Activated naive CD8-positive, alpha-beta T cell treated with anti-CD3 and anti-CD28 coated beads, Interleukin-2, amount 50 U/mL, for 16 hours (primary cell): ENCODE data around the gene SRBD1.
"Not testable (repeated sequence)": the region's sequence is repeated elsewhere in the genome, so short reads cannot be mapped to it uniquely, and the experiment has no call there.

Source experiments
- DNase-seq: peaks from one replicate; pipeline ENCODE4 v3.0.0-alpha.2; 2020; ENCODE audit warnings: low read depth, low spot score

SRBD1 gene

DNA sequence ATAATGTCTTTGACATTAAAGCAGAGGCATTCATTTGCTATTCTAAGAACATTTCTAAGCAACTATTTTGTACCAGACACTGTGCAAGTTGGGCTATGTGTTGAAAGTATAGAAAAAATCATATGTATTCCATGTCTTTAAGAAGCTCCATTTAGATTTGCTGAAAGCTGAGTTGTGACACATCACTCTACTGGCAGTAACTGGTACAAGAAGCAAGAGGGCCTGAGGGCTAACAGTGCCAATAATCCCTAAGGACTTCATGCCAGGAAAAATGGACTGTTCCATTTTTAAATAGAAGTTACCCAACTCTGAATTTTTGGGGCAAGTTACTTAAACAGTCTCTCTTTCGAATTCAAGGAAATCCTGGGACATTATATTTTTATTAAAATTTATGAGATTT is 178.7 kb downstream of the SRBD1 start:
- no peak for DNase-seq

DNA sequence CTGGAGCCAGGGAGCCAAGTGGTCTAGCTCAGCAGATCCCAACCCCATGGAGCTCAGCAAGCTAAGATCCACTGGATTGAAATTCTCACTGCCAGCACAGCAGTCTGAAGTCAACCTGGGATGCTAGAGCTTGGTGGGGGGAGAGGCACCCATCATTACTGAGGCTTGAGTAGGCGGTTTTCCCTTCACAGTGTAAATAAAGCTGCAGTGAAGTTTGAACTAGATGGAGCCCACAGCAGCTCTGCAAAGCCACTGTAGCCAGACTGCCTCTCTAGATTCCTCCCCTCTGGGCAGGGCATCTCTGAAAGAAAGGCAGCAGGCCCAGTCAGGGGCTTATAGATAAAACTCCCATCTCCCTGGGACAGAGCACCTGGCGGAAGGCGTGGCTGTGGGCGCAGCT is 185.0 kb downstream of the SRBD1 start:
- not testable (repeated sequence) for DNase-seq

GRCh38 chr2:45422921-45423320 is 188.1 kb downstream of the SRBD1 start:
- DNase-seq: no peak

GRCh38 chr2:45418532-45418931 is 192.5 kb downstream of the SRBD1 start:
- DNase-seq: no peak

DNA sequence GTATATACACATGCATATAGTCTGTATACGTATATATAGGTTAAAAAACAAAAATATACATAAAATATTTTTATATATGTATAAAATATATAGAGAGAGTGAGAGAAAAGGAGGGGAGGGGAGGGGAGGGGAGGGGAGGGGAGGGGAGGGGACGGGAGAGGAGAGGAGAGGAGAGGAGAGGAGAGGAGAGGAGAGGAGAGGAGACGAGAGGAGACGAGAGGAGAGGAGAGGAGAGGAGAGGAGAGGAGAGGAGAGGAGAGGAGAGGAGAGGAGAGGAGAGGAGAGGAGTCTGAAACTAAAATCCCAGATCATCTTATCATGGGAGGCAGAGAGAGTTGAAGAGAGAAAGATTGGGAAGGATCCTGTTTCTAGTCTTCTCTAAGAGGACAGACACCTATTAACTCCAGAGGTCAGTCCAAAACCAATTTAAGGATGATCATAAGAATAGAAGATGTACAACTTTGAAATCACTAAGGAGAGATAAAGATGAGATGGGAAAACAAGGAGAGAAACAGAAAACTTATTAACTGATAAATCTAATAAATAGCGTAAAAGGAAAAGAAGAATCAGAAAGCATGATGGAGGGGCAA is 195.4 kb downstream of the SRBD1 start:
- DNase-seq: no peak

DNA sequence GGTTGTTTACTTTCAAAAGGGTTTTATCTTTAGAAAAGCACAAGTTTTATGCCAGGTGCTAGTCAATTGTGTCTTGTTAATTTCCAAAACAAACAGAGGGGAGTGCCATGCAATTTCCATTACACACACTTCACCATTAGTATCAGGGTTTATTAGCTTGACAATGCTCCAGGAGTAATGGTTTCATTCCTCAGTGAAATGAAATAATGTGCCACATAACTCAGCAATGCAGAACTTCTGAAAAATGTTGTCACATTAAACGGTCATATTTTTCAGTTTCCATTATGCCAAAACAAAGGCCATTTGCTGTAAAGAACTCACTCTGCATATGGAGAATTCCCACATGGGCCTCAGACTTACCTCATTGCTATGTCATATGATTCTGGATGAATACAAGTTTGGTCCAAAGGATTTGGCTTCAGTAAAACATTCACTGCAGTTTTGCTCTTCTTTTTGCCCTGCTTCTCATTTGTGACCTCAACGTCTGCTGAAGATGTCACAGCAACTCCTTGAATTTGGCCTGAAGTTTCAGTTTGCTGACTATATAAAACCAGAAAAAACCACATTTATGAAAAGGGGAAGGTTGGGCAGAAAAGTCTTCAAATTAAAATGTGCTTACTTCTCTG is 198.2 kb downstream of the SRBD1 start:
- DNase-seq: no peak

DNA sequence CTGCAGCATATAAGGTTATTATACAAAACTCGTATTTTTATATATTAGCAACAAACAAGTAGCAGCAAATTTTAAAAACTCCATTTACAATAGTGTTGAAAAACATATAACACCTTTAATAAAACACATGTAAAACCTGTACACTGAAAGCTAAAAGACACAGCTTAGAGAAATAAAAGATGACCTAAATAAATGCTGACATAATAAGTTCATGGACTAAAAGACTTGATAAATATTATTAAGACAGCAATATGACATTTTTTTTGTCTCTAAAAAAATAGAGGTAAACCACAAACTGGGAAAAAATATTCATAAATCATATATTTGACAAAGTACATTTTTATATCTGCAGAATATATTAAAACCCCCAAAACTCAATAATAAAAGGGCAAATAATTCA is 201.4 kb downstream of the SRBD1 start:
- DNase-seq: no peak

DNA sequence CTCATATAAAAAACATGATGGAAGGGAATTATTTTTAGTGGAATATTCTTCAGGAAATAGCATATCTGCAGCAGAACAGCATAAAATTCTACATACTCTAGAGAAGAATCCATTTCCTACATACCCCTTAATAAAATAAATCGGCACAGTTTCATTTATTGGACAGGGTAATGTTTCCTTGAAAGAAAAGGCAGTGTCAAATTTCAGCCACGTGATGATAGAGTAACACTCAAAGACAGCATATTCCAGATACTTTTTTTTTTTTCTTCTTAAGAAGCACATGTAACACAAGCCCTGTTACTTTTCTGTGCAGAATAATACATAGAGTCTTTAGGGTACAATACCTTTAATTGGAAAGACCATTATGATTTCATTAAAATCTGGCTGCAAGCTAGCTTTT is 204.4 kb downstream of the SRBD1 start:
- DNase-seq: no peak

GRCh38 chr2:45404807-45405297 is 206.2 kb downstream of the SRBD1 start:
- no peak for DNase-seq

DNA sequence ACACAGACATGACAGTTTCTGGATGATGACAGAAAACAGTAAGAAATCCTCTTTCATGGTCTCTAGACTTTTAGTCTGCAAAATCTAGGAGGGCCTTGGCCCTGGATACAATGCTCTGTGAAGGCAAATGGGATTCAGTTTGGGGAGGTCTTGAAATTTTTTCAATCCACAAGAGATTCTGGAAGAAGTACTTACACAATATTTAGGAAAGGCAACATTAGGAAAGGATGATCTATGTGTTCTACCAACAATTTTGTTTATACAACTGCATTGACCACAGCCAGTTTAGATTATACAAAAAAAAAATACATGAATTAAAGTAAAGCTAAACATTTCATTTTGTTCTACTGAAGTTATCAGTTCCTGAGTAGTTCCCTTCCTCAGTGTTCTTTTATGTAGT is 208.0 kb downstream of the SRBD1 start:
- no peak for DNase-seq

DNA sequence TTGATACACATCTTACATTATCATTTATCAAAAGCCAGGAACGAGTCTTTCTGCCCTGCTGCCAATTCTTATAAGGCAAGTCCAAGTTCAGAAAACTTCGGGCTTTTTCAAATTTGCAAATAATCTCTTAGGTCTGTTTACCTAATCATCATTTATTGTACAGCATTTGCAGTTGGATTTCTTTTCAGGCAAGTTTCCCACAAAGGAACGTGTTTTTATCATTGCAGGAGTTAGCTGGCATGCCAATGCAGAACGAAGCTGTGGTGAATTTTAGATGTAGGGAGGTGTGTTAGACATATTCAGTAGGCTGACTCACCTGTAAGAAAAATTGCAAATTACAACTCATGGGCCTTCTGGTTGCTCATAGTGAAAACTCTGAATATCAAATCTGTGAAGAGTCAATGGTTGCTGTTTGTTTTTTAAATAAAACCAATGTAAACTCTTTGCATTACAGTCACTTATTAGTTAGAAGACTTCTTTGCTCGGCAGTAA is 209.6 kb downstream of the SRBD1 start:
- no peak for DNase-seq

GRCh38 chr2:45399040-45399784 is 211.9 kb downstream of the SRBD1 start:
- DNase-seq: no peak

DNA sequence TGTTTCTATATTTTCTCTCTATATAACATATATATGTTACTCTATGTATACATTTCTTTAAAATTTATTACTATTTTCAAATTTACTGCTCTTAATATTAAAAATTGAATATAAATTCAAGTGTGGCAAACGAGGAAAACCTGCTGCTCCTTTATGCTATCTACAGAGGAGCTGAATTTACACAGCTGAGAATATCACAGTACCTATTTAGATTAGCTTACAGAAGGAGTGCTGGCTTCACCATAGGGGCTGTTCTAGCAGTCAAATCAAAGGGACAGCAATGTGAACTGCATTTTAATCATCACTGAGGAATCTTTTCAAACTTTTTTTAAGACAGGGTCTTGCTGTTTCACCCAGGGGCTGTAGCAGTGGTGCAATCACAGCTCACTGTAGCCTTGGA is 213.8 kb downstream of the SRBD1 start:
- DNase-seq: no peak

GRCh38 chr2:45396671-45397070 is 214.4 kb downstream of the SRBD1 start:
- no peak for DNase-seq

DNA sequence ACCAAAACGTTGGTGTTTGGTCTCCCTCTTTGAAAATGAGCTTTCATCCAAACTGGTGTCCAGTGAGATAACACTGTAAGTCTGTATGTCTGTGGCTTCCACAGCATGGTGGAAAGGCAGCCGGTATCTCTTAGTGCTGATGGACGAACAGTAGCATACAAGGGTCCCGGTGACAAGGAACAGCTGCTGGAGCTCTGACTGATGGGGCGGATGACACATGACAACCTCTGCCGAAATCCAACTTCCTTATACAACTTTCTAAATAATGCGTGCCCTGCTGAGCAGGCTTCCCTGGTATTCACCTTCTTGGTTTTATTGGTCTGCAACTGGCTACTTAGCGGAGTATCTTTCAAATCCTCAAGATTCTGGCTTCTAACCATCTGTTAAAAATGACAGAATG is 216.2 kb downstream of the SRBD1 start:
- no peak for DNase-seq

GRCh38 chr2:45394216-45394615 is 216.9 kb downstream of the SRBD1 start:
- DNase-seq: no peak

- DNase-seq: no peak
Observed at GRCh38 chr2:45391866-45392265, 219.2 kb downstream of the SRBD1 start.

GRCh38 chr2:45390861-45391260 is 220.2 kb downstream of the SRBD1 start:
- no peak for DNase-seq

GRCh38 chr2:45390441-45390840 is 220.6 kb downstream of the SRBD1 start:
- no peak for DNase-seq

- no peak for DNase-seq
Observed at GRCh38 chr2:45388541-45389100, 222.4 kb downstream of the SRBD1 start.

DNA sequence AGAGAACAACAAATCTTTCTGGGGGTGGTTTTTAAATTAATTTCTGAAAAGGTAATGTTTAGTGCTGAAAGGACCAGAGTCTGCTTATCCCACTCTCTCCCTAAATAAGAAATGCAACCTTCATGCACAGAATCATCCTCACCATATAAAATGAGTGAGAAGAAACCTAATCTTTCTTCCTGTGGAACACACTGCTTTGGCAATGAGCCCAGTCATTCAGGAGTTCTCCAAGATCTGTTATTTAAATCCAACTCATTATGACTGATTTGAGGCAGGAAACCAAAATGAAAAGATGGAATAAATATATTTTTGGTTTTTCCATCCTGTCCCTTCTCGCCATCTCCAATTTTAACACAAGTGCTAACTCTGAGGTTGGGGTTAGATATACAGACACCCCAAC is 228.3 kb downstream of the SRBD1 start:
- DNase-seq: no peak

GRCh38 chr2:45380131-45380836 is 230.8 kb downstream of the SRBD1 start:
- DNase-seq: no peak
